ENCODE data around the gene PHYH. TPM values are rescaled to one million over a fixed set of nuclear protein-coding genes. Genes with fewer than 3 reads are reported as not detected.

PHYH gene
- total RNA-seq, 2 experiments from 2014 or later = 8.5 to 10.0 TPM

DNA sequence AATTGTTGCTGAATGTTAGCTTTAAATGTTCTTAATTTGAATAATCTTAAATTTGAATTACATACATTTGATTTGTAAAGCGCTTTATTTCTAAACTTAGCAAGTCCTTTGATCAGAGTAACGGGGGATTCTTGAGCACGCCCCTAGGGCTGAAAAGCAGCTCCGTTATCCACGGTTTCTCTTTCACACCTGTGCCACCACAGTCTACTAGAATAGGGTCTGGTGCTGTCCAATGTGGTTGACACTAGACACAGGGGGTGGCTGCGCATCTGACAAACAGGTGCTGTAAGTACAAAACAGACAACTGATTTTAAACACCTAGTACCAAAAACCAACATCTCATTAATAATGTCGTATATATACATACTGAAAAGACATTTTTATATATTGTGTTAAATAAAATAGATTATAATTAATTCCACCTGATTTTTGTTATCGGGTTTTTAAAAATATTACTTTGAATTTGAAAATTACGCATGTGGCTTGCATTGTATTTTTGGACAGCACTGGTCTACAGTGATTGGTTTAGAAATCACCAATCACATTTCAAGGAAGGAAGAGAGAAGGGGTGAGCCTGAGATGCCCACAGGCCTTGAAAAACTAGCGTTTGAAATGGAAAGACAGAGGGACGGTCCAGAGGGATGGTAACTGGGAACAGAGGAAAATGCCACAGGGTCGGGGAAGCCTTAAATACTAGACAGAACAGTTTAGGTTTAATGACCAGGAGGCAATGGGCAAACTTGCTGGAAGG is 40.9 kb upstream of the PHYH start:
- ATAC-seq (ENCODE audit: poor library complexity) = peak; percentile 85
- H3K27ac ChIP-seq (ENCODE audit: low read depth in 1 of 2, low read length in 2 of 2) = no peak overlapping the region
- CTCF ChIA-PET = interaction anchor here (1.1 to 2.5 kb wide), 3 partner anchors 10 to 39 kb away, joined by 3 to 9 read pairs (median 5); no protein-coding TSS in a partner anchor

DNA sequence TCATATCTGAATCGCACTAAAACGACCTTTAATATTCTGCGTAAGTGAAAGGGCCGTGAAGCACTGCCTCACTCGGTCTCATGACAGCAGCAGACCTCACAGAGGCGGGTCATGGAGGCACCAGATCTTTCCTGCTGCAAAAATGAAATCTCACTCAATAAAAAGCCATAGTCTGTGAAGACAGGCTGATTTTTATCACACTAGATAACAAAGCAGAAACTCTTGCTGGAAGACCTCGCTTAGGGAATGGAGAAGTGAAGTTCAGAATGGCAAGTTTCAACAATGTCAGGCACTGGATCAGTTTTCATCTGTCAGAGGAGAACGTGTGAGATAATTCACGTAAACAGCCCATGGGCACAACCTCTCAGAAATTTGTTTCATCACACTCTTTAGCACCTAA is 40.2 kb upstream of the PHYH start:
- Histone ChIP-seq H3K27ac (ENCODE audit: low read depth in 1 of 2, low read length in 2 of 2) (no peak overlapping the region), H3K36me3 (ENCODE audit: insufficient read depth, low read length) (peaks cover 23% of the 10 kb centered on the region), H3K9me3 (ENCODE audit: control insufficient read depth in 1 of 2, insufficient read depth in 1 of 2, low read length in 2 of 2) (no peaks in the 10 kb centered on the region), H3K27me3 (ENCODE audit: control insufficient read depth in 1 of 2, insufficient read depth in 2 of 2, low read length in 2 of 2) (no peaks in the 10 kb centered on the region), H3K4me3 (ENCODE audit: low read length) (peak overlapping the region; percentile 13), H3K4me1 (ENCODE audit: insufficient read depth, low read length) (peaks cover 11% of the 10 kb centered on the region)
- H3K9me3 Mint-ChIP-seq = no peaks in the 10 kb centered on the region
- H3K4me3 Mint-ChIP-seq = peak overlapping the region; percentile 86
- ChIA-PET CTCF (interaction anchor here (1.1 to 1.7 kb wide), 2 partner anchors 11 to 38 kb away, joined by 3 to 5 read pairs; no protein-coding TSS in a partner anchor), POLR2A (interaction anchor here (0.8 to 4.1 kb wide), 4 partner anchors 9 to 40 kb away, joined by 3 to 27 read pairs (median 8); partner anchors contain the start of gene PHYH)
- H3K36me3 Mint-ChIP-seq (ENCODE audit: low read depth) = peaks cover 57% of the 10 kb centered on the region
- TF ChIP-seq, protein P1, sequence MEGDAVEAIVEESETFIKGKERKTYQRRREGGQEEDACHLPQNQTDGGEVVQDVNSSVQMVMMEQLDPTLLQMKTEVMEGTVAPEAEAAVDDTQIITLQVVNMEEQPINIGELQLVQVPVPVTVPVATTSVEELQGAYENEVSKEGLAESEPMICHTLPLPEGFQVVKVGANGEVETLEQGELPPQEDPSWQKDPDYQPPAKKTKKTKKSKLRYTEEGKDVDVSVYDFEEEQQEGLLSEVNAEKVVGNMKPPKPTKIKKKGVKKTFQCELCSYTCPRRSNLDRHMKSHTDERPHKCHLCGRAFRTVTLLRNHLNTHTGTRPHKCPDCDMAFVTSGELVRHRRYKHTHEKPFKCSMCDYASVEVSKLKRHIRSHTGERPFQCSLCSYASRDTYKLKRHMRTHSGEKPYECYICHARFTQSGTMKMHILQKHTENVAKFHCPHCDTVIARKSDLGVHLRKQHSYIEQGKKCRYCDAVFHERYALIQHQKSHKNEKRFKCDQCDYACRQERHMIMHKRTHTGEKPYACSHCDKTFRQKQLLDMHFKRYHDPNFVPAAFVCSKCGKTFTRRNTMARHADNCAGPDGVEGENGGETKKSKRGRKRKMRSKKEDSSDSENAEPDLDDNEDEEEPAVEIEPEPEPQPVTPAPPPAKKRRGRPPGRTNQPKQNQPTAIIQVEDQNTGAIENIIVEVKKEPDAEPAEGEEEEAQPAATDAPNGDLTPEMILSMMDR (IDR thresholded peaks at IDR 0.05) = no peak
- H3K27me3 Mint-ChIP-seq = no peaks in the 10 kb centered on the region
- ATAC-seq (ENCODE audit: poor library complexity) (peak; percentile 50), DNase-seq (no peak)
- intact Hi-C loops (cut with DNase I, micrococcal nuclease) = loop anchor here in 1 of 2 experiments (10.0 kb wide), 2 partner anchors 1145 to 1825 kb away; partner anchors contain the start of genes CDC123, NMT2 and NUDT5
- H3K27ac Mint-ChIP-seq = peak overlapping the region; percentile 92
- peaks cover 60% of the 10 kb centered on the region for H3K4me1 Mint-ChIP-seq (ENCODE audit: low read depth)

More for the DNA sequence above, 40.9 kb upstream of the PHYH start:
- peaks cover 11% of the 10 kb centered on the region for H3K4me1 ChIP-seq (ENCODE audit: insufficient read depth, low read length)
- POLR2A ChIA-PET = interaction anchor here (0.8 to 4.1 kb wide), 4 partner anchors 8 to 41 kb away, joined by 3 to 27 read pairs (median 8); partner anchors contain the start of gene PHYH
- intact Hi-C loops (cut with DNase I, micrococcal nuclease) = loop anchor here in 1 of 2 experiments (10.0 kb wide), 2 partner anchors 1146 to 1824 kb away; partner anchors contain the start of genes CDC123, NMT2 and NUDT5
- DNase-seq = peak in 5 of 14 experiments; percentile 4 to 58 (median 49)
- no peaks in the 10 kb centered on the region for H3K27me3 ChIP-seq (ENCODE audit: control insufficient read depth in 1 of 2, insufficient read depth in 2 of 2, low read length in 2 of 2)
- peaks cover 67% of the 10 kb centered on the region for H3K4me1 Mint-ChIP-seq (ENCODE audit: low read depth)
- no peaks in the 10 kb centered on the region for H3K9me3 ChIP-seq (ENCODE audit: control insufficient read depth in 1 of 2, insufficient read depth in 1 of 2, low read length in 2 of 2)
- H3K27me3 Mint-ChIP-seq = no peaks in the 10 kb centered on the region
- H3K4me3 Mint-ChIP-seq = peak overlapping the region; percentile 86
- no peaks in the 10 kb centered on the region for H3K9me3 Mint-ChIP-seq
- peaks cover 53% of the 10 kb centered on the region for H3K36me3 Mint-ChIP-seq (ENCODE audit: low read depth)
- H3K36me3 ChIP-seq (ENCODE audit: insufficient read depth, low read length) = peaks cover 22% of the 10 kb centered on the region
- peak overlapping the region; percentile 92 for H3K27ac Mint-ChIP-seq
- TF ChIP-seq, protein P1 (IDR thresholded peaks at IDR 0.05) = no peak
- peak overlapping the region; percentile 13 for H3K4me3 ChIP-seq (ENCODE audit: low read length)

DNA sequence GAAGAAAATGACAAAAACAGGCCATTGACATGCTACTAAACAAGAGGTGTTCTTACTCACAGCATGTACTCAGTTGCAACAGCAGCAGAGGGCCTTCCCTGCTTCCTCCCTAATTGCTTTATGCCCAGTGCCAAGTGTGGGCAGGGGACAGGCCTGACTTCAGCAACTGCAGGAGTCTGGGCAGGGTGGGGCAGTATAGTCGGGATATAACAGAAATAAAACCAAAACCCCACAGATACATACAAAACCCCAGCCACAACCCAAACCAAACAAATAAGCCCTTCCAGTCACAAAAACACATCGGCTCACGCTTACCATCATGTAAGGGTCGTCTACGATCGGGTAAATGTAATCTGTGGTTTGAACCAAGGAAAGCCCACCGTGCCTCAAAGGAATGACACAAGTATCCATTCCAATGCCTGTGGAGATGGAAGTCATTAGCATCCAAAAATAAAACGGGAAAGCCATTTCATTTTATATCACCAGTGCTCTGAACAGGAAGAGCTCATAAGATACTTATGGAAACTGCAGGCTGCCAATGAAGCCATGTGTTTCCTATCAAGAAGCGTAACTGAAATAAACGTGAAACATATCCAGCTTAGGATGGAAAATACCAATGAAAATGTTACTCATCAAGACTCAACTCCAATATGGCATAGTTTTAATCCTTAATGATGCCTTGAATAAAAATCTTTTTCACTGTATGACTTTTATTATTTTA is 38.7 kb upstream of the PHYH start:
- peaks cover 65% of the 10 kb centered on the region for H3K36me3 Mint-ChIP-seq (ENCODE audit: low read depth)
- H3K4me3 Mint-ChIP-seq = no peak overlapping the region
- H3K4me1 Mint-ChIP-seq (ENCODE audit: low read depth) = peaks cover 49% of the 10 kb centered on the region
- H3K27me3 Mint-ChIP-seq = no peaks in the 10 kb centered on the region
- TF ChIP-seq, protein P1 (IDR thresholded peaks at IDR 0.05) = no peak
- Histone ChIP-seq H3K9me3 (ENCODE audit: control insufficient read depth in 1 of 2, insufficient read depth in 1 of 2, low read length in 2 of 2) (no peaks in the 10 kb centered on the region), H3K4me3 (ENCODE audit: low read length) (no peak overlapping the region), H3K27ac (ENCODE audit: low read depth in 1 of 2, low read length in 2 of 2) (no peak overlapping the region), H3K27me3 (ENCODE audit: control insufficient read depth in 1 of 2, insufficient read depth in 2 of 2, low read length in 2 of 2) (no peaks in the 10 kb centered on the region), H3K4me1 (ENCODE audit: insufficient read depth, low read length) (peaks cover 11% of the 10 kb centered on the region), H3K36me3 (ENCODE audit: insufficient read depth, low read length) (peaks cover 31% of the 10 kb centered on the region)
- peak overlapping the region; percentile 17 for H3K27ac Mint-ChIP-seq
- H3K9me3 Mint-ChIP-seq = no peaks in the 10 kb centered on the region
- DNase-seq = no peak
- intact Hi-C loops (cut with DNase I, micrococcal nuclease) = no loop called here
- ChIA-PET POLR2A (no interaction called here), CTCF (no interaction called here)
- no peak for ATAC-seq (ENCODE audit: poor library complexity)

All from CD4-positive, alpha-beta T cell (primary cell).